ENCODE measurements around the gene ARHGEF17. TPM values are rescaled to one million over a fixed set of nuclear protein-coding genes. Genes with fewer than 3 reads are reported as not detected.

Gene ARHGEF17
- total RNA-seq, 4 donors from 2014 or later = 54.0 to 125 (median 61.4) TPM

DNA sequence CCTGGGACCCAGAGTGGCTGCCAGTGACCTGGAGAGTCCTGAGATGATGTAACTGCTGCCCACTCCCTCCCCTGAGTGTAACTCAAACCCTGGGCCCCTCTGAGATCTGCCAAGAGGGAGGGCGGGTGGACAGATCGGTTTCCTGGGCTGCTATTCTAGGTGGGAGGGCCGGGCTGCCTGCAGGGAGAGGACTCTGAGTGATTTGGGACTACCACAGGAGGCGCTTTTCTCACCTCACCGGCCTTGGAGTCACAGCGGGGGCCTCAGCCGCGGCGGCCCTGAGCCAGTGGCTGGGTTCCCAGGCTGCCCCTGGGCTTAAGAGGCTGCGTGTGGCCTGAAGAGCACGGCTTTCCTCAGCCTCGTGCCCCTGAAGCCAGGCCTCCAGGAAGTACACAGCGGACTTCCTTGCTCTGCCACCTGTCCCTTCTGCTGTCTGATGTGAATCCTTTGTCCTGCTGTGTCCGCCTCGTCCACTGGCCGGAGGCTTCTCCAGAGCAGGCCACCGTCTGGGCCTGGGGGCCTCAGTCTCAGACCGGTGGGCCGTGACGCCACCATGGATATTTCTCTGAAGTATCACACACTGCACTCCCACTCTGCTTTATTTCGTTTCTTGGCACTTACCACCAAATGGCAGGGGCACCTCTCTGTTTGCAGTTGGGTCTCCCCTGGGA is 79.7 kb downstream of the ARHGEF17 start:
- TF ChIP-seq CTCF (IDR thresholded peaks at IDR 0.05) (no peak), POLR2A (IDR thresholded peaks at IDR 0.05) (no peak)
- Histone ChIP-seq H3K4me1 (peaks cover 5 to 27% of the 10 kb centered on the region in 2 donors), H3K4me3 (replicated peaks in 1 of 3) (no peak overlapping the region), H3K9me3 (no peaks in the 10 kb centered on the region), H3K27me3 (no peaks in the 10 kb centered on the region), H3K27ac (peak overlapping the region in 1 of 3 donors; percentile 28), H3K36me3 (no peaks in the 10 kb centered on the region)
- intact Hi-C loops (cut with DNase I) = no loop called here
- DNase-seq = peak; percentile 59 to 60
- WGBS, 2 donors = 56 to 60% methylated on average over 12 to 20 of the region's 21 CpGs

- H3K4me1 ChIP-seq = peaks cover 5 to 21% of the 10 kb centered on the region in 2 donors
- no peak overlapping the region for H3K4me3 ChIP-seq (replicated peaks in 1 of 3)
- no peak for DNase-seq
- no peak overlapping the region for H3K27ac ChIP-seq
- H3K27me3 ChIP-seq = no peaks in the 10 kb centered on the region
- H3K36me3 ChIP-seq = no peaks in the 10 kb centered on the region
- WGBS, 2 donors = 79 to 87% methylated on average over 19 to 20 of the region's 23 CpGs
- intact Hi-C loops (cut with DNase I) = no loop called here
- H3K9me3 ChIP-seq = no peaks in the 10 kb centered on the region
- TF ChIP-seq POLR2A (IDR thresholded peaks at IDR 0.05) = no peak
- TF ChIP-seq CTCF (IDR thresholded peaks at IDR 0.05) = no peak
Measured at GRCh38 chr11:73388265-73389133, 80.4 kb downstream of the ARHGEF17 start.

DNA sequence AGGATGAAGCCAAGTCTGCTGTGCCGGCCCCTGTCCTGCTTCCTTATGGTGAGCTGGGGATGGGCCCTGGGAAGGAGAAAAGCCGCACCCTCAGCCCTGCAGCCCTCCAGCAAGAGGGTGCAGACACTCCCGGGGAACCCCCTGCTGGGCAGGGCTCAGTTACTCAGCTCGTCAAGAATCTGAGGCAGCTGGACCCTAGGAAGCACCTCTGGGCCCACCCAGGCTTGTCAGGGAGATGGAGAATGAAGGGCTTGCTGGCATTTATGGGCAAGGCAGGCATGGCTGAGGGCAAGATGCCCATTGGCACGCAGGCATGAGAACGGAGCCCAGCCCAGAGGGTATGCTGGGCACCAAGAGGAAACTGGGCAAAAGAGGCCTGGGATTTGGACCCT is 81.1 kb downstream of the ARHGEF17 start:
- intact Hi-C loops (cut with DNase I) = no loop called here
- H3K27me3 ChIP-seq = no peaks in the 10 kb centered on the region
- no peak for DNase-seq
- no peaks in the 10 kb centered on the region for H3K9me3 ChIP-seq
- H3K4me1 ChIP-seq = peaks cover 5 to 16% of the 10 kb centered on the region in 2 donors
- TF ChIP-seq CTCF (IDR thresholded peaks at IDR 0.05) (no peak), POLR2A (IDR thresholded peaks at IDR 0.05) (no peak)
- H3K36me3 ChIP-seq = no peaks in the 10 kb centered on the region
- WGBS, 2 donors = 94 to 100% methylated on average over 5 of the region's 6 CpGs
- no peak overlapping the region for H3K4me3 ChIP-seq (replicated peaks in 1 of 3)
- H3K27ac ChIP-seq = no peak overlapping the region

DNA sequence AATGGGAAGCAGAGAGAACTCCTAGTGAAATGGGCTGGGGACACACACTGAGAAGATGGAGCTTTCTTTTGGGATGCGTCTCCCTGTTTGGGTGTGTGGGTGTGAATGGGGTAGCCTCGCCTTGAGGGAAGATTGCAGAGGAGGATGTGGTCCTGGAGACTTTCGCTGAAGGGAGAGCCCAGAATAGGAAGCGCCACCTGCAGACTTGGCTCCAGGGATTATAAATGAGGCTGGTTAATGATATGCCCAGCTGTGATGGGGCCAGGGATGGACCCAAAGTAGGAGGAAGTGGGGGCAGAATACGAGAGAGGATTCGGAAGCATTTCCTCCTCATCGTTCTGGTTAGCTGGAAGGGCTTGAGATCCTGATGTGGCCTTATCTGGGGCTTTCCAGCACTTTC is 81.8 kb downstream of the ARHGEF17 start:
- Histone ChIP-seq H3K4me3 (replicated peaks in 1 of 3) (no peak overlapping the region), H3K36me3 (no peaks in the 10 kb centered on the region), H3K9me3 (no peaks in the 10 kb centered on the region), H3K27me3 (no peaks in the 10 kb centered on the region), H3K4me1 (peaks cover 5 to 16% of the 10 kb centered on the region in 2 donors), H3K27ac (no peak overlapping the region)
- whole genome bisulfite sequencing, 2 donors = 88 to 92% methylated on average over 7 of the region's 7 CpGs
- no peak for TF ChIP-seq CTCF (IDR thresholded peaks at IDR 0.05)
- intact Hi-C loops (cut with DNase I) = loop anchor here (5.0 kb wide), 2 partner anchors 48 to 93 kb away; no protein-coding TSS in a partner anchor
- no peak for DNase-seq

Data from thyroid gland (tissue), 4 donors.